ENCODE results near the gene FARSB. TPM values are rescaled to one million over a fixed set of nuclear protein-coding genes. Genes with fewer than 3 reads are reported as not detected.
A peak's percentile ranks its signal among the peaks of the same experiment; 100 is the strongest.

FARSB gene
- total RNA-seq, 6 experiments from 2014 or later = 6.2 to 14.2 (median 9.0) TPM

DNA sequence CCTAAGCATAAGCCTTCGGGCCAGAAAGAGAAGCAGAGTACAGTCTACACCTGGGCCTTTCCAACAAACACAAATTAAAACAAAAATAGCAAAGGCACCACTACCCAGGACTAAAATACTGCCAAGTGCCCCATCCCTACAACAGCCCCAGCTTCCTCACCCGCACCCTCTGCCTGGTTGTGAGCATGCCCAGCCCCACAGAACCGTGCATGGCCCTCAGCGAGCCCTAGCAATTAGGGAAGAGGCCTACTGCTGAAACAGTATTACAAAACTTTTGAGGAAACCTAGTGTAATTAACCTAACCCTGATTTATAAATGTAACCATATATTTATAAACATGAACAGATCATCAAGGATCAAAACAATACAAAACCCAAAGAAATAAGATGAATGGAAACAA lies 44.2 kb downstream of the FARSB start:
- Histone ChIP-seq H3K27ac (no peak overlapping the region), H3K4me3 (no peak overlapping the region), H3K36me3 (peaks cover 0 to 24% (median 12%) of the 10 kb centered on the region in 4 donors), H3K4me1 (no peaks in the 10 kb centered on the region), H3K9me3 (no peaks in the 10 kb centered on the region), H3K27me3 (no peaks in the 10 kb centered on the region)
- ATAC-seq (no peak), DNase-seq (peak in 1 of 3 donors; percentile 26)
- WGBS (ENCODE audit: insufficient coverage, low coverage, low lambda C conversion rate, missing lambda C conversion rate) = 59% methylated on average over 3 of the region's 4 CpGs
- intact Hi-C loops (cut with DNase I) = no loop called here
- TF ChIP-seq POLR2A (IDR thresholded peaks at IDR 0.05) = no peak
- TF ChIP-seq CTCF (IDR thresholded peaks at IDR 0.05) = no peak

DNA sequence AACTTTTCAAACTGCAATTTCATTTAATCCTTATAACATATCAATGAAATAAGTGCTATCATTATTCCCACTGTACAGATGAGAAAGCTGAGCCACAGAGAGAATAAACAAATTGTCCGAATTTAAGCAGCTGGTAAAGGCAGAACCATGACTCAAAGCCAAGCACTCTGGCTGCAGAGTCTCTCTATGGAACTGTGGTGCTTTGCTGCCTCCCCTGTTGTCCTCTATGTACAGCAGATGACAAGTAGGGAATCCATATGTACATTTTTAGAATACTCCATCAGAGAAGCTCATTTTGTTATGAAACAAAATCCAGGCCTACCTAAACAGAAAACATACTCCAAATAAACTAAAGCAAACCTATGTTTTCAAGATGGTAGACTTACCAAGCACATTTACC lies 45.1 kb downstream of the FARSB start:
- no peaks in the 10 kb centered on the region for H3K4me1 ChIP-seq
- H3K9me3 ChIP-seq = no peaks in the 10 kb centered on the region
- no peak overlapping the region for H3K27ac ChIP-seq
- 80% methylated on average over 1 of the region's 1 CpG for WGBS (ENCODE audit: insufficient coverage, low coverage, low lambda C conversion rate, missing lambda C conversion rate)
- no peak for DNase-seq
- intact Hi-C loops (cut with DNase I) = no loop called here
- H3K27me3 ChIP-seq = no peaks in the 10 kb centered on the region
- peaks cover 0 to 24% (median 12%) of the 10 kb centered on the region in 4 donors for H3K36me3 ChIP-seq
- no peak overlapping the region for H3K4me3 ChIP-seq
- no peak for ATAC-seq
- peak in 1 of 4 donors; percentile 5 for TF ChIP-seq CTCF (IDR thresholded peaks at IDR 0.05)
- TF ChIP-seq POLR2A (IDR thresholded peaks at IDR 0.05) = no peak

GRCh38 chr2:222609381-222609780 lies 46.5 kb downstream of the FARSB start:
- 93% methylated on average over 3 of the region's 3 CpGs for WGBS (ENCODE audit: insufficient coverage, low coverage, low lambda C conversion rate, missing lambda C conversion rate)
- DNase-seq (no peak), ATAC-seq (no peak)
- intact Hi-C loops (cut with DNase I) = no loop called here
- no peak for TF ChIP-seq CTCF (IDR thresholded peaks at IDR 0.05)
- TF ChIP-seq POLR2A (IDR thresholded peaks at IDR 0.05) = no peak
- Histone ChIP-seq H3K27me3 (no peaks in the 10 kb centered on the region), H3K36me3 (peaks cover 0 to 22% (median 12%) of the 10 kb centered on the region in 4 donors), H3K9me3 (no peaks in the 10 kb centered on the region), H3K27ac (no peak overlapping the region), H3K4me1 (no peaks in the 10 kb centered on the region), H3K4me3 (no peak overlapping the region)

DNA sequence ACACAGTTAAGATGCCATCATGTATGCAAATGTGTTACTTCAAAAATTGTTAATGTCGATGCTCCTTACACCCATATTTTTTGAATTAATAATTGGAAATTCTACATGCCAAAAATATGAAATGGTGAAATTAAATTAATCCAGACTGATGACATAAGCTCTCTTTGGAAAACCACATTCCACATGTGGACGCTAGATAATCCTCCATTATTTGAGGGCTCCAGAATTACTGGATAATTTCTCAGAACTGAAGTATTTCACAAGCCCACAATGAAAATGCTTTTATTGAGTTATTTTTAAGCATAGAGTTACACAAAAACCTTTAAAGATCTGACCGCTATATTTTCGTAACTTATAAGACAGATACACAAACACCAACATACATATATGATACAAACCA lies 47.8 kb downstream of the FARSB start:
- no peak for DNase-seq
- intact Hi-C loops (cut with DNase I) = no loop called here
- Histone ChIP-seq H3K4me1 (no peaks in the 10 kb centered on the region), H3K9me3 (no peaks in the 10 kb centered on the region), H3K27me3 (no peaks in the 10 kb centered on the region), H3K27ac (no peak overlapping the region), H3K4me3 (no peak overlapping the region), H3K36me3 (peaks cover 0 to 13% (median 6%) of the 10 kb centered on the region in 4 donors)
- ATAC-seq = no peak
- 71% methylated on average over 4 of the region's 4 CpGs for WGBS (ENCODE audit: insufficient coverage, low coverage, low lambda C conversion rate, missing lambda C conversion rate)
- TF ChIP-seq CTCF (IDR thresholded peaks at IDR 0.05) (no peak), POLR2A (IDR thresholded peaks at IDR 0.05) (no peak)

- ATAC-seq = no peak
- 90% methylated on average over 3 of the region's 3 CpGs for WGBS (ENCODE audit: insufficient coverage, low coverage, low lambda C conversion rate, missing lambda C conversion rate)
- no peak for DNase-seq
- intact Hi-C loops (cut with DNase I) = no loop called here
- Histone ChIP-seq H3K36me3 (no peaks in the 10 kb centered on the region), H3K9me3 (no peaks in the 10 kb centered on the region), H3K4me1 (no peaks in the 10 kb centered on the region), H3K27me3 (no peaks in the 10 kb centered on the region), H3K4me3 (no peak overlapping the region), H3K27ac (no peak overlapping the region)
- TF ChIP-seq POLR2A (IDR thresholded peaks at IDR 0.05) = no peak
- TF ChIP-seq CTCF (IDR thresholded peaks at IDR 0.05) = no peak
Measured at GRCh38 chr2:222606306-222606705, 49.6 kb downstream of the FARSB start.
